Naive thymus-derived CD8-positive, alpha-beta T cell (primary cell): ENCODE results near the gene LARP4B. TPM values are rescaled to one million over a fixed set of nuclear protein-coding genes. Genes with fewer than 3 reads are reported as not detected.

Experiments
- ATAC-seq, 2 donors: fragments of 150-1000 bp; cut with Tn5 transposase in 1 of 2; sonication (Bioruptor Pico), chemical (Tn5 transposase) in 1 of 2; 1 replicate in 1 of 2; 2 replicates in 1 of 2; pipeline ENCODE4 v1.10.0; 2021; ENCODE audit warnings: mild to moderate bottlenecking in 2 of 2, moderate library complexity in 2 of 2
- POLR2A ChIA-PET: fragments of 350-600 bp; sonication (Branson Sonifier 250); formaldehyde crosslinking; loops from one replicate; lab custom pipeline; 2021; ENCODE audit warnings: antibody characterized with exemption; lab: Charles Lee
- DNase-seq, 10 donors: peaks; one replicate each; pipeline versions ENCODE4 v3.0.0 to v3.0.0-alpha.2; 2020 to 2022
- H3K27ac Mint-ChIP-seq, 10 donors: one replicate each; pipeline ENCODE4 v1.8.0; 2020 to 2022; ENCODE audit warnings: mild to moderate bottlenecking in 10 of 10, mixed read lengths in 10 of 10, moderate library complexity in 4 of 10, inconsistent platforms in 1 of 10
- H3K27me3 Mint-ChIP-seq, 5 donors: one replicate each; pipeline ENCODE4 v1.8.0; 2021 to 2022; ENCODE audit warnings: mixed read lengths in 5 of 5
- H3K36me3 Mint-ChIP-seq, 3 donors: one replicate each; pipeline ENCODE4 v1.8.0; 2020 to 2022; ENCODE audit warnings: mixed read lengths in 3 of 3, mild to moderate bottlenecking in 2 of 3, inconsistent platforms in 1 of 3
- H3K4me1 Mint-ChIP-seq, 4 donors: one replicate each; pipeline ENCODE4 v1.8.0; 2021 to 2022; ENCODE audit warnings: mixed read lengths in 4 of 4
- H3K4me3 Mint-ChIP-seq, 10 donors: one replicate each; pipeline ENCODE4 v1.8.0; 2020 to 2022; ENCODE audit warnings: mild to moderate bottlenecking in 10 of 10, mixed read lengths in 10 of 10, moderate library complexity in 6 of 10, inconsistent platforms in 1 of 10
- H3K9me3 Mint-ChIP-seq, 9 donors: one replicate each; pipeline ENCODE4 v1.8.0; 2020 to 2022; ENCODE audit warnings: mixed read lengths in 9 of 9, mild to moderate bottlenecking in 3 of 9, inconsistent platforms in 1 of 9, moderate library complexity in 1 of 9
- polyA plus RNA-seq, 3 donors: library from polyadenylated mRNA; unstranded; fragments of 300-500 nt; fragmentation: Illumina TruSeq; gene quantifications; one replicate each; pipeline ENCODE4 v1.2.3, GENCODE V29; 2021
- total RNA-seq, 8 experiments: library from RNA in 2 of 8; stranded (reverse) in 2 of 8; gene quantifications; one replicate each; pipeline ENCODE4 v1.2.3 and lab custom pipeline; 2021 to 2026

Gene LARP4B
- total and polyA plus RNA-seq, 5 experiments from 2014 or later: 22.8 to 94.8 (median 40.5) TPM

GRCh38 chr10:796233-796632 is 135.3 kb downstream of the LARP4B start:
- peaks cover 0 to 51% (median 22%) of the 10 kb centered on the region in 9 donors for H3K9me3 Mint-ChIP-seq
- POLR2A ChIA-PET: no interaction called here
- ATAC-seq (no peak), DNase-seq (no peak)
- H3K4me1 Mint-ChIP-seq: peaks cover 0 to 1% (median 0%) of the 10 kb centered on the region in 4 donors
- H3K27me3 Mint-ChIP-seq: peaks cover 0 to 6% (median 0%) of the 10 kb centered on the region in 5 donors
- peak overlapping the region in 2 of 10 donors; percentile 4 to 48 for H3K4me3 Mint-ChIP-seq
- no peak overlapping the region for H3K27ac Mint-ChIP-seq
- H3K36me3 Mint-ChIP-seq: peaks cover 6 to 39% (median 34%) of the 10 kb centered on the region in 3 donors

GRCh38 chr10:794382-794956 is 137.0 kb downstream of the LARP4B start:
- DNase-seq (no peak), ATAC-seq (no peak)
- Mint-ChIP-seq H3K27ac (no peak overlapping the region), H3K4me3 (no peak overlapping the region), H3K27me3 (peaks cover 0 to 6% (median 0%) of the 10 kb centered on the region in 5 donors), H3K4me1 (peaks cover 0 to 1% (median 0%) of the 10 kb centered on the region in 4 donors), H3K9me3 (peaks cover 0 to 51% (median 20%) of the 10 kb centered on the region in 9 donors), H3K36me3 (peaks cover 6 to 39% (median 34%) of the 10 kb centered on the region in 3 donors)
- POLR2A ChIA-PET: no interaction called here

- DNase-seq (no peak), ATAC-seq (no peak)
- Mint-ChIP-seq H3K36me3 (peaks cover 4 to 28% (median 20%) of the 10 kb centered on the region in 3 donors), H3K4me1 (peaks cover 0 to 4% (median 2%) of the 10 kb centered on the region in 4 donors), H3K27ac (no peak overlapping the region), H3K27me3 (peaks cover 0 to 6% (median 0%) of the 10 kb centered on the region in 5 donors), H3K9me3 (peaks cover 0 to 34% (median 14%) of the 10 kb centered on the region in 9 donors), H3K4me3 (no peak overlapping the region)
- POLR2A ChIA-PET: no interaction called here
Measured at GRCh38 chr10:792792-793100, 138.8 kb downstream of the LARP4B start.

GRCh38 chr10:792083-792791 is 139.3 kb downstream of the LARP4B start:
- POLR2A ChIA-PET: no interaction called here
- peaks cover 0 to 6% (median 0%) of the 10 kb centered on the region in 5 donors for H3K27me3 Mint-ChIP-seq
- no peak overlapping the region for H3K4me3 Mint-ChIP-seq
- no peak for DNase-seq
- no peak overlapping the region for H3K27ac Mint-ChIP-seq
- H3K36me3 Mint-ChIP-seq: peaks cover 3 to 22% (median 15%) of the 10 kb centered on the region in 3 donors
- ATAC-seq: no peak
- H3K4me1 Mint-ChIP-seq: peaks cover 0 to 4% (median 2%) of the 10 kb centered on the region in 4 donors
- H3K9me3 Mint-ChIP-seq: peaks cover 0 to 29% (median 14%) of the 10 kb centered on the region in 9 donors

GRCh38 chr10:791639-792038 is 139.9 kb downstream of the LARP4B start:
- ATAC-seq: no peak
- no peak overlapping the region for H3K27ac Mint-ChIP-seq
- no peak overlapping the region for H3K4me3 Mint-ChIP-seq

GRCh38 chr10:790821-791551 is 140.5 kb downstream of the LARP4B start:
- ATAC-seq (no peak), DNase-seq (peak in 1 of 10 donors; percentile 52)
- H3K4me3 Mint-ChIP-seq: peak overlapping the region in 1 of 10 donors; percentile 41
- peaks cover 0 to 12% (median 2%) of the 10 kb centered on the region in 5 donors for H3K27me3 Mint-ChIP-seq
- POLR2A ChIA-PET: no interaction called here
- peaks cover 0 to 4% (median 2%) of the 10 kb centered on the region in 4 donors for H3K4me1 Mint-ChIP-seq
- peaks cover 0 to 11% (median 8%) of the 10 kb centered on the region in 3 donors for H3K36me3 Mint-ChIP-seq
- H3K27ac Mint-ChIP-seq: no peak overlapping the region
- peaks cover 0 to 18% (median 6%) of the 10 kb centered on the region in 9 donors for H3K9me3 Mint-ChIP-seq

More at GRCh38 chr10:791639-792038, 139.9 kb downstream of the LARP4B start:
- Mint-ChIP-seq H3K9me3 (peaks cover 0 to 24% (median 12%) of the 10 kb centered on the region in 9 donors), H3K36me3 (peaks cover 2 to 18% (median 14%) of the 10 kb centered on the region in 3 donors), H3K4me1 (peaks cover 0 to 4% (median 2%) of the 10 kb centered on the region in 4 donors), H3K27me3 (peaks cover 0 to 7% (median 2%) of the 10 kb centered on the region in 5 donors)
- POLR2A ChIA-PET: no interaction called here
- DNase-seq: peak in 1 of 10 donors; percentile 28

GRCh38 chr10:789831-790701 is 141.4 kb downstream of the LARP4B start:
- DNase-seq (peak in 1 of 10 donors; percentile 55), ATAC-seq (no peak)
- H3K27ac Mint-ChIP-seq: no peak overlapping the region
- peaks cover 0 to 4% (median 2%) of the 10 kb centered on the region in 4 donors for H3K4me1 Mint-ChIP-seq
- H3K27me3 Mint-ChIP-seq: peaks cover 0 to 21% (median 5%) of the 10 kb centered on the region in 5 donors
- POLR2A ChIA-PET: no interaction called here
- H3K9me3 Mint-ChIP-seq: peaks cover 0 to 8% (median 2%) of the 10 kb centered on the region in 9 donors
- peaks cover 0 to 2% (median 0%) of the 10 kb centered on the region in 3 donors for H3K36me3 Mint-ChIP-seq
- peak overlapping the region in 1 of 10 donors; percentile 48 for H3K4me3 Mint-ChIP-seq

- no peaks in the 10 kb centered on the region for H3K9me3 Mint-ChIP-seq
Measured at GRCh38 chr10:788796-789748, 142.4 kb downstream of the LARP4B start.

GRCh38 chr10:787933-788651 is 143.4 kb downstream of the LARP4B start:
- no peaks in the 10 kb centered on the region for H3K36me3 Mint-ChIP-seq
- H3K27ac Mint-ChIP-seq: peak overlapping the region in 1 of 10 donors; percentile 40
- H3K4me1 Mint-ChIP-seq: peaks cover 0 to 5% (median 2%) of the 10 kb centered on the region in 4 donors
- H3K27me3 Mint-ChIP-seq: peaks cover 0 to 27% (median 5%) of the 10 kb centered on the region in 5 donors
- peak overlapping the region in 1 of 10 donors; percentile 63 for H3K4me3 Mint-ChIP-seq
- no peak for ATAC-seq
- H3K9me3 Mint-ChIP-seq: no peaks in the 10 kb centered on the region
- peak in 1 of 10 donors; percentile 40 for DNase-seq
- POLR2A ChIA-PET: no interaction called here

More at GRCh38 chr10:788796-789748, 142.4 kb downstream of the LARP4B start:
- Mint-ChIP-seq H3K27ac (no peak overlapping the region), H3K4me1 (peaks cover 0 to 4% (median 2%) of the 10 kb centered on the region in 4 donors), H3K36me3 (no peaks in the 10 kb centered on the region), H3K4me3 (peak overlapping the region in 9 of 10 donors; percentile 7 to 83 (median 47)), H3K27me3 (peaks cover 0 to 23% (median 5%) of the 10 kb centered on the region in 5 donors)
- DNase-seq (peak in 2 of 10 donors; percentile 40 to 53), ATAC-seq (peak; percentile 75 to 77)
- POLR2A ChIA-PET: no interaction called here

- no peaks in the 10 kb centered on the region for H3K36me3 Mint-ChIP-seq
- peaks cover 0 to under 1% (median 0%) of the 10 kb centered on the region in 9 donors for H3K9me3 Mint-ChIP-seq
- DNase-seq: peak in 1 of 10 donors; percentile 60
- H3K27me3 Mint-ChIP-seq: peaks cover 7 to 39% (median 10%) of the 10 kb centered on the region in 5 donors
- H3K27ac Mint-ChIP-seq: no peak overlapping the region
- H3K4me1 Mint-ChIP-seq: peaks cover 0 to 7% (median 2%) of the 10 kb centered on the region in 4 donors
- POLR2A ChIA-PET: no interaction called here
- no peak overlapping the region for H3K4me3 Mint-ChIP-seq
- no peak for ATAC-seq
Measured at GRCh38 chr10:786633-787474, 144.7 kb downstream of the LARP4B start.
